MM.1S (cell line): ENCODE results near the gene PIMREG.
"Not testable (repeated sequence)": the region's sequence is repeated elsewhere in the genome, so short reads cannot be mapped to it uniquely, and the experiment has no call there.

Experiments
- DNase-seq: peaks from one replicate; pipeline ENCODE4 v3.0.0-alpha.2; 2015
- H2AFZ ChIP-seq: fragments of 300-600 bp; sonication (generic); 2 replicates; pipeline ENCODE4 v1.6.0; 2016; ENCODE audit warnings: antibody characterized with exemption, low read length
- H3F3A ChIP-seq: fragments of 300-600 bp; sonication (generic); 2 replicates; pipeline ENCODE4 v1.6.1; 2016; ENCODE audit warnings: mild to moderate bottlenecking, antibody characterized with exemption, low read length, moderate library complexity, mixed read lengths; ENCODE audit not compliant: insufficient read depth
- H3K27ac ChIP-seq: fragments of 300-600 bp; sonication (generic); 2 replicates; pipeline ENCODE4 v1.5.1; 2016; ENCODE audit warnings: mild to moderate bottlenecking, low read length
- H3K27me3 ChIP-seq: fragments of 300-600 bp; sonication (generic); replicated peaks from 2 replicates; pipeline ENCODE4 v1.6.0; 2016; ENCODE audit warnings: low read length; ENCODE audit not compliant: insufficient read depth
- H3K36me3 ChIP-seq: fragments of 300-600 bp; sonication (generic); replicated peaks from 2 replicates; pipeline ENCODE4 v1.6.1; 2016; ENCODE audit warnings: mild to moderate bottlenecking, low read length, mixed read lengths; ENCODE audit not compliant: insufficient read depth
- H3K4me1 ChIP-seq: fragments of 300-600 bp; sonication (generic); 2 replicates; pipeline ENCODE4 v1.6.1; 2016; ENCODE audit warnings: low read length, mixed read lengths
- H3K4me2 ChIP-seq: fragments of 300-600 bp; sonication (generic); 2 replicates; pipeline ENCODE4 v1.6.0; 2016; ENCODE audit warnings: low read depth, low read length
- H3K4me3 ChIP-seq: fragments of 300-600 bp; sonication (generic); 2 replicates; pipeline ENCODE4 v1.5.1; 2016; ENCODE audit warnings: low read length, mixed read lengths
- H3K79me2 ChIP-seq: fragments of 300-600 bp; sonication (generic); 2 replicates; pipeline ENCODE4 v1.6.1; 2016; ENCODE audit warnings: mixed run types, low read length, mixed read lengths
- H3K9ac ChIP-seq: fragments of 300-600 bp; sonication (generic); 2 replicates; pipeline ENCODE4 v1.6.1; 2016; ENCODE audit warnings: low read length, mixed read lengths
- H3K9me2 ChIP-seq: fragments of 300-600 bp; sonication (generic); replicated peaks from 2 replicates; pipeline ENCODE4 v1.6.1; 2016; ENCODE audit warnings: mild to moderate bottlenecking, low read length, mixed read lengths; ENCODE audit not compliant: insufficient read depth
- H3K9me3 ChIP-seq: fragments of 300-600 bp; sonication (generic); replicated peaks from 2 replicates; pipeline ENCODE4 v1.6.1; 2016; ENCODE audit warnings: mild to moderate bottlenecking, low read length, mixed read lengths; ENCODE audit not compliant: insufficient read depth
- H4K20me1 ChIP-seq: fragments of 300-600 bp; sonication (generic); 2 replicates; pipeline ENCODE4 v1.6.1; 2016; ENCODE audit warnings: mild to moderate bottlenecking, low read length, moderate library complexity, mixed read lengths; ENCODE audit not compliant: insufficient read depth
- EZH2 ChIP-seq: fragments of 300-600 bp; sonication (generic); optimal IDR thresholded peaks from 2 replicates; pipeline ENCODE3; 2017; ENCODE audit warnings: low read depth, mild to moderate bottlenecking, antibody characterized with exemption, low read length, mixed read lengths
- EZH2phosphoT487 ChIP-seq: fragments of 300-600 bp; sonication (generic); IDR thresholded peaks from 2 replicates; pipeline ENCODE4 v1.6.1; 2018; ENCODE audit warnings: antibody characterized with exemption, low read length
- TF ChIP-seq, protein P1 (sequence below): fragments of 300-600 bp; sonication (generic); IDR thresholded peaks from 2 replicates; pipeline ENCODE4 v1.5.1; 2016; ENCODE audit warnings: antibody characterized with exemption, low read length, mixed read lengths

PIMREG gene

DNA sequence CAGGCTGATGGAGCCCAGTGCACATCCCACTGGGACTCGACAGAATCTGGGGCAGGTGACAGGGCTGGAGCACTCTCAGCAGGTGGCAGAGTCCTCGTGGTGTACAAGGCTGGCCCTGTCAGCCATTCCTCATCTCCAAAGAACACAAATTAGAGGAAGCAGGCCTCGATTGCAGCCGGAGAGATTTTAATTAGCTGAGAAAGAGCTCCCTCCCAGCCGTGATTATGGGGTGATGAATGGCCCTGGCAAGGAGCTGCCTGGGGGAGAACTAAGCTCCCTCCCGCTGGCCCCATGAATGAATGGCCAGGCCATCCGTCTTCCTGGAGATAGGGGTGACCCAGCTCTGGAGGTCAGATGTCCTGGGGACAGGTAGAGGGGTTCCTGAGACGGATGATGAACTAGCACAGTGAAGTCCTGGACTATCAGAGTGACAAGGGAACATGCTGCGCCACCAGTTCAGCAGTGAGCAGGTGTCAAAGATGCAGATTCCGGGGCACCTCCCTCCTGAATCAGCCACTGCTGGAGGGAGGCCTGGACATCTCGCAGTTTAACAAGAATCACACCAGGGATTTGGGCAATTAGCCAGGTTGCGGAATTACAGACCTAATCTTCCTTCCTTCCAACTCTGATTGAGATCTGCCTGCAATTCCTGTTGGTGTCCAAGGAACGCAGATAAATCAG is 35.5 kb downstream of the PIMREG start:
- Histone ChIP-seq H3K36me3 (no peaks in the 10 kb centered on the region), H2AFZ (no peak overlapping the region), H3K9me3 (no peaks in the 10 kb centered on the region), H3K27me3 (peaks cover 65% of the 10 kb centered on the region), H3K9me2 (no peaks in the 10 kb centered on the region), H3K4me2 (no peak overlapping the region), H3K79me2 (no peaks in the 10 kb centered on the region), H3K4me3 (no peak overlapping the region), H3K4me1 (no peaks in the 10 kb centered on the region), H3K27ac (no peak overlapping the region), H3F3A (no peaks in the 10 kb centered on the region), H4K20me1 (no peaks in the 10 kb centered on the region), H3K9ac (no peak overlapping the region)
- no peak for DNase-seq
- TF ChIP-seq EZH2phosphoT487, result no peak
- TF ChIP-seq, protein P1, sequence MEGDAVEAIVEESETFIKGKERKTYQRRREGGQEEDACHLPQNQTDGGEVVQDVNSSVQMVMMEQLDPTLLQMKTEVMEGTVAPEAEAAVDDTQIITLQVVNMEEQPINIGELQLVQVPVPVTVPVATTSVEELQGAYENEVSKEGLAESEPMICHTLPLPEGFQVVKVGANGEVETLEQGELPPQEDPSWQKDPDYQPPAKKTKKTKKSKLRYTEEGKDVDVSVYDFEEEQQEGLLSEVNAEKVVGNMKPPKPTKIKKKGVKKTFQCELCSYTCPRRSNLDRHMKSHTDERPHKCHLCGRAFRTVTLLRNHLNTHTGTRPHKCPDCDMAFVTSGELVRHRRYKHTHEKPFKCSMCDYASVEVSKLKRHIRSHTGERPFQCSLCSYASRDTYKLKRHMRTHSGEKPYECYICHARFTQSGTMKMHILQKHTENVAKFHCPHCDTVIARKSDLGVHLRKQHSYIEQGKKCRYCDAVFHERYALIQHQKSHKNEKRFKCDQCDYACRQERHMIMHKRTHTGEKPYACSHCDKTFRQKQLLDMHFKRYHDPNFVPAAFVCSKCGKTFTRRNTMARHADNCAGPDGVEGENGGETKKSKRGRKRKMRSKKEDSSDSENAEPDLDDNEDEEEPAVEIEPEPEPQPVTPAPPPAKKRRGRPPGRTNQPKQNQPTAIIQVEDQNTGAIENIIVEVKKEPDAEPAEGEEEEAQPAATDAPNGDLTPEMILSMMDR, result no peak
- TF ChIP-seq EZH2, result no peak

DNA sequence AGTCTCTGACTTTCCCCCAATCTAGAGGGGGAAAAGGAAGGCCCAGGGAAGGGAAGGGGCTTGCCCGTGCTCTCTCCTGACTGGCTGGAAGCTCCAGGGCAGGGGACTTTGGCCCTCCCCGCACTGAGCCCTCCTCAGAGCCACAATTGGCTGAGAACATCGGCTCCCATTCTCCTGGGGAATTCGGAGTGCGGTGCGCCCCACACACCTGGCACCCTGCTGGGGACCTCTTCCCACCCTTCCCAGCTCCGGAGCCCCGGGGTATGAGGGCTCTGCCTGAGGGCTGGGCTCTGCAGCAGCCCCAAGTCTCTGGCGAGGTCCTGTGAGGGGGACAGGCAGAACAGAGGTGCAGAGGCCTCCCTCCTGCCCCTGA is 36.0 kb downstream of the PIMREG start:
- H3F3A ChIP-seq, result no peaks in the 10 kb centered on the region
- TF ChIP-seq EZH2phosphoT487, result no peak
- TF ChIP-seq, protein P1, result no peak
- no peak for TF ChIP-seq EZH2

DNA sequence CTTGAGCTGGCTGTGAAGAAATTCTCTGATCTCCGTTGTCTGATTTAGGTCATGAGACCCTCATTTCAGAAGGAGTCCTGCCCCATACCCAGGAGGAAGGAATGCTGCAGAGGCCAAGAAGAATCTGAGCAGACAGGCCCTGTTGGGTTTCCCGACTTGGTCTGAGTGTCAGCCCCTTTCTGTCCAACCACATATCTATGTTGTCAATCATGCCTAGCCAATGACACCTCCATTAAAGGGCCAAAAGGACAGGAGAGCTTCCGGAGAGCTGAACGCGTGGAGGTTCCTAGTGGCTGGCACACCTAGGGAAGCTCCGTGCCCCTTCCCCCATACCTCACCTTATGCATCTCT is 37.8 kb downstream of the PIMREG start:
- TF ChIP-seq, protein P1, result no peak
- TF ChIP-seq EZH2 (no peak), EZH2phosphoT487 (no peak)
- H3K9me3 ChIP-seq, result no peaks in the 10 kb centered on the region
- H2AFZ ChIP-seq, result no peak overlapping the region
- H3K4me1 ChIP-seq, result no peaks in the 10 kb centered on the region
- no peaks in the 10 kb centered on the region for H3K36me3 ChIP-seq
- no peak overlapping the region for H3K9ac ChIP-seq
- H4K20me1 ChIP-seq, result no peaks in the 10 kb centered on the region
- H3K4me3 ChIP-seq, result no peak overlapping the region
- H3K27ac ChIP-seq, result no peak overlapping the region
- peaks cover 71% of the 10 kb centered on the region for H3K27me3 ChIP-seq
- H3F3A ChIP-seq, result no peaks in the 10 kb centered on the region
- H3K4me2 ChIP-seq, result no peak overlapping the region
- no peaks in the 10 kb centered on the region for H3K79me2 ChIP-seq
- no peaks in the 10 kb centered on the region for H3K9me2 ChIP-seq
- DNase-seq, result no peak

More for the DNA sequence above, 36.0 kb downstream of the PIMREG start:
- H3K4me1 ChIP-seq, result no peaks in the 10 kb centered on the region
- no peak overlapping the region for H3K9ac ChIP-seq
- H3K9me3 ChIP-seq, result no peaks in the 10 kb centered on the region
- no peak for DNase-seq
- no peaks in the 10 kb centered on the region for H3K79me2 ChIP-seq
- H3K9me2 ChIP-seq, result no peaks in the 10 kb centered on the region
- no peak overlapping the region for H3K27ac ChIP-seq
- no peaks in the 10 kb centered on the region for H3K36me3 ChIP-seq
- H3K4me3 ChIP-seq, result no peak overlapping the region
- peaks cover 62% of the 10 kb centered on the region for H3K27me3 ChIP-seq
- no peaks in the 10 kb centered on the region for H4K20me1 ChIP-seq
- H3K4me2 ChIP-seq, result no peak overlapping the region
- no peak overlapping the region for H2AFZ ChIP-seq

DNA sequence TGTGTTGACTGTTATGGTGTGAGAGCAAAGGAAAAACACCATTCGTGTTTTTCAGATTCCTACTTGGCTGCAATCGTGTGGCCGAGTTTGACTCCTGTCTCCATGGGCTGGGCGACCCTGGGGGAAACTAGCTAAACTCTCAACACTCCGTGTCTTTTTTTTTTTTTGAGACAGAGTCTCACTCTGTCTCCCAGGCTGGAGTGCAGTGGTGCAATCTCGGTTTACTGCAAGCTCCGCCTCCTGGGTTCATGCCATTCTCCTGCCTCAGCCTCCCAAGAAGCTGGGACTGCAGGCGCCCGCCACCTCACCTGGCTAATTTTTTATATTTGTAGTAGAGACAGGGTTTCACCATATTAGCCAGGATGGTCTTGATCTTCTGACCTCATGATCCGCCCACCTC is 38.5 kb downstream of the PIMREG start:
- H3K9me2 ChIP-seq, H4K20me1 ChIP-seq, H3K4me2 ChIP-seq, H3K4me3 ChIP-seq, H3K36me3 ChIP-seq, H3K9ac ChIP-seq, DNase-seq, H2AFZ ChIP-seq, H3K79me2 ChIP-seq, H3K4me1 ChIP-seq, H3K9me3 ChIP-seq, H3K27ac ChIP-seq, H3F3A ChIP-seq: not testable (repeated sequence)
- H3K27me3 ChIP-seq, result peaks cover 71% of the 10 kb centered on the region
